CD4-positive, CD25-positive, alpha-beta regulatory T cell (primary cell): ENCODE measurements around the gene LY6G6F. TPM values are rescaled to one million over a fixed set of nuclear protein-coding genes. Genes with fewer than 3 reads are reported as not detected.

Experiments used
- ATAC-seq, 2 donors: fragments of 150-1000 bp; cut with Tn5 transposase; one replicate each; pipeline ENCODE4 v1.10.0; 2021; ENCODE audit warnings: low read depth in 2 of 2, moderate number of reproducible peaks in 2 of 2, moderate library complexity in 1 of 2
- DNase-seq, 3 donors: peaks; one replicate each; pipeline versions ENCODE4 v3.0.0 to v3.0.0-alpha.2; 2012 to 2022; ENCODE audit warnings: mixed read lengths in 1 of 3
- H3K27ac ChIP-seq: one replicate; pipeline ENCODE4 v1.7.0; 2013; ENCODE audit warnings: mild to moderate bottlenecking, low read length; ENCODE audit not compliant: insufficient read depth, poor library complexity, severe bottlenecking
- H3K27me3 ChIP-seq: one replicate; pipeline ENCODE4 v1.7.0; 2013; ENCODE audit warnings: low read length; ENCODE audit not compliant: control insufficient read depth, insufficient read depth
- H3K36me3 ChIP-seq: one replicate; pipeline ENCODE4 v1.7.0; 2013; ENCODE audit warnings: mild to moderate bottlenecking, low read length, moderate library complexity; ENCODE audit not compliant: control insufficient read depth, insufficient read depth
- H3K4me1 ChIP-seq: 2 replicates; pipeline ENCODE4 v1.7.0; 2013; ENCODE audit warnings: mild to moderate bottlenecking, low read length; ENCODE audit not compliant: insufficient read depth, control insufficient read depth, poor library complexity, severe bottlenecking
- H3K4me3 ChIP-seq: one replicate; pipeline ENCODE4 v1.7.0; 2013; ENCODE audit warnings: low read depth, mild to moderate bottlenecking, low read length, moderate library complexity
- H3K9me3 ChIP-seq, 2 experiments: 1 replicate in 1 of 2; 2 replicates in 1 of 2; pipeline ENCODE4 v1.7.0; 2013; ENCODE audit warnings: low read length in 2 of 2, mild to moderate bottlenecking in 1 of 2, moderate library complexity in 1 of 2; ENCODE audit not compliant: control insufficient read depth in 2 of 2
- H3K27ac Mint-ChIP-seq, 3 donors: one replicate each; pipeline ENCODE4 v1.8.0; 2020 to 2022; ENCODE audit warnings: mild to moderate bottlenecking in 3 of 3, mixed read lengths in 3 of 3, moderate library complexity in 2 of 3
- H3K27me3 Mint-ChIP-seq: one replicate; pipeline ENCODE4 v1.8.0; 2022; ENCODE audit warnings: mild to moderate bottlenecking, mixed read lengths
- H3K36me3 Mint-ChIP-seq: one replicate; pipeline ENCODE4 v1.8.0; 2020; ENCODE audit warnings: mixed read lengths
- H3K4me1 Mint-ChIP-seq, 4 donors: one replicate each; pipeline ENCODE4 v1.8.0; 2020 to 2022; ENCODE audit warnings: mixed read lengths in 4 of 4, mild to moderate bottlenecking in 1 of 4
- H3K4me3 Mint-ChIP-seq, 4 donors: one replicate each; pipeline ENCODE4 v1.8.0; 2020 to 2022; ENCODE audit warnings: mild to moderate bottlenecking in 4 of 4, mixed read lengths in 4 of 4, moderate library complexity in 3 of 4
- H3K9me3 Mint-ChIP-seq, 7 donors: one replicate each; pipeline ENCODE4 v1.8.0; 2020 to 2022; ENCODE audit warnings: mixed read lengths in 7 of 7, mild to moderate bottlenecking in 3 of 7, moderate library complexity in 2 of 7
- polyA plus RNA-seq, 4 donors: library from polyadenylated mRNA; unstranded; fragments of 300-500 nt; fragmentation: Illumina TruSeq; gene quantifications; one replicate each; pipeline ENCODE4 v1.2.3, GENCODE V29; 2021
- total RNA-seq: library from RNA; stranded (reverse); gene quantifications from one replicate; pipeline ENCODE4 v1.2.3, GENCODE V29; 2022

Gene LY6G6F
- total and polyA plus RNA-seq, 5 donors from 2014 or later: 1.5 TPM; not detected in 4

DNA sequence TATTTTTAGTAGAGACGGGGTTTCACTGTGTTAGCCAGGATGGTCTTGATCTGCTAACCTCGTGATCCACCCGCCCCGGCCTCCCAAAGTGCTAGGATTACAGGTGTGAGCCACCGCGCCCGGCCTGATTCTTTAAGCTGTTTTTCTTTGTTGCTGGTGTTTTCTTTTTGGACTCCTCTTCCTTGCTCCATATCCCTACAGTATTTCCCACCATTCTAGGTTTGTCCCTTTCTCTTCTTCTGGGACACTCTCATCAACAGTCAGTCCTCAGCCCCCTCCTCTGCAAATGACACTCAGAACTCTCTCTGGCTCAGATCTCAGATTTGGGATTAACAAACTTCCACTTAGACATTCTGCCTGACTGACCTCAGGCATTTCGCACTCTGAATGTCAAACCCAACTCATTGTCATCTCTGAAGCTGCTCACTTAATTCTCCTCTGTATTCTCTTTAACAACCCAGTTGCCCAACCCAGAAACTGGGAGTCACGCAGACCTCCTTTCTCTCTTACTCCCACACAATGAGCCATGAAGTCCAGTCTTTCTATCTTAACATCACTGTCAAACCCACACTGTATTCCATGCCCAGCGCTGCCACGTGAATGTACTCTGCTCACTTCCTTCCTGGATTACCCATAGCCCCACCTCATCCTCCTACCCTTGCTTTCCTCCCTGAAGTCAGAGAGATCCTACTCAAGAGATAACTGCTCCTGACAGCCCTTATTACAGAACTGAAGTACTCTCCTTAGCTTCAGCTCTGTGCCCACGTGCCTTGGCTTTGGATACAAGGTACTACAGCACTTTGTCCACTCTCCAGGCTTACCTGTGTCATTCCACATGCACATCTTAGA lies 19.1 kb downstream of the LY6G6F start:
- Mint-ChIP-seq H3K4me3 (peak overlapping the region in 1 of 4 donors; percentile 69), H3K27ac (peak overlapping the region; percentile 2 to 77 (median 49)), H3K27me3 (no peaks in the 10 kb centered on the region), H3K4me1 (peaks cover 0 to 32% (median 13%) of the 10 kb centered on the region in 4 donors), H3K9me3 (peaks cover 0 to 1% (median 0%) of the 10 kb centered on the region in 7 donors), H3K36me3 (peaks cover 4% of the 10 kb centered on the region)
- H3K27ac ChIP-seq: no peak overlapping the region
- no peak overlapping the region for H3K4me3 ChIP-seq
- ATAC-seq (no peak), DNase-seq (no peak)
- peaks cover 19% of the 10 kb centered on the region for H3K4me1 ChIP-seq
- no peaks in the 10 kb centered on the region for H3K9me3 ChIP-seq
- H3K36me3 ChIP-seq: peaks cover 2% of the 10 kb centered on the region
- H3K27me3 ChIP-seq: no peaks in the 10 kb centered on the region

DNA sequence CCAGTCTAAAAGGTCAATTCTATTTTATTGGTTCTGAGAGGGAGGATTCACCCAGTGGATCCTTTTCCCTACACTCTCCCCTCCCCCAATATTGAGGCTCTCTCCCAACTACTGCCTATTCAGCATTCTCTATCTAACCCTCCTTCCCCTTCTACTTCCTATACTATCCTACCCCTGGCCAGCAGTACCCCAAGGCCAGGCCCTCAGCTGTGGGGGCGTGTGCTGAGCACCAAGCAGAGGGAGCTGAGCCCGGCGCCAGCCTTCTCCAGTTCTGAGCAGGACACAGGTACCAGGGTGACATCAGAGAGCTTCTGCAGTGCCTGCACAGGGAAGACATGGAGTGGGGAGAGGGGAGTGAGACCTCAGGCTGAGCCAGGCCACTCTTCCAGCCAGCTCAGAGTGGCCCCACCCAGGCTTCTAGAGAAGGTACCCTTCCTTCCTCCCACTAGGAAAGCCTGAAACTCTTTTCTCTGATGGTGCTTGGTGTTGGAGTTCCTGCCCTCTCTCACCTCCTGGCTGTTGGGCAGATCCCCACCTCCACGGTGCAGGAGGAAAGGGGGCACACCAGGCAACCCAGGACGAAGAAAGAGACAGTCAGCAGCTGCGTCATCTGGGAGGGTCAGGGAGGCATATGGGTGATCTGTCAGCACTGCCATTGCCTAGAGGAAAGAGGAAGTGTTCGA lies 20.5 kb downstream of the LY6G6F start:
- DNase-seq (no peak), ATAC-seq (peak; percentile 26 to 45)
- peaks cover 0 to 43% (median 16%) of the 10 kb centered on the region in 4 donors for H3K4me1 Mint-ChIP-seq
- no peak overlapping the region for H3K27ac ChIP-seq
- H3K4me1 ChIP-seq: peaks cover 19% of the 10 kb centered on the region
- H3K9me3 ChIP-seq: no peaks in the 10 kb centered on the region
- peak overlapping the region in 2 of 3 donors; percentile 16 to 58 for H3K27ac Mint-ChIP-seq
- H3K36me3 Mint-ChIP-seq: peaks cover 10% of the 10 kb centered on the region
- H3K27me3 ChIP-seq: no peaks in the 10 kb centered on the region
- no peaks in the 10 kb centered on the region for H3K27me3 Mint-ChIP-seq
- H3K4me3 Mint-ChIP-seq: peak overlapping the region in 3 of 4 donors; percentile 66 to 90 (median 72)
- no peak overlapping the region for H3K4me3 ChIP-seq
- peaks cover 0 to 1% (median 0%) of the 10 kb centered on the region in 7 donors for H3K9me3 Mint-ChIP-seq
- peaks cover 16% of the 10 kb centered on the region for H3K36me3 ChIP-seq

DNA sequence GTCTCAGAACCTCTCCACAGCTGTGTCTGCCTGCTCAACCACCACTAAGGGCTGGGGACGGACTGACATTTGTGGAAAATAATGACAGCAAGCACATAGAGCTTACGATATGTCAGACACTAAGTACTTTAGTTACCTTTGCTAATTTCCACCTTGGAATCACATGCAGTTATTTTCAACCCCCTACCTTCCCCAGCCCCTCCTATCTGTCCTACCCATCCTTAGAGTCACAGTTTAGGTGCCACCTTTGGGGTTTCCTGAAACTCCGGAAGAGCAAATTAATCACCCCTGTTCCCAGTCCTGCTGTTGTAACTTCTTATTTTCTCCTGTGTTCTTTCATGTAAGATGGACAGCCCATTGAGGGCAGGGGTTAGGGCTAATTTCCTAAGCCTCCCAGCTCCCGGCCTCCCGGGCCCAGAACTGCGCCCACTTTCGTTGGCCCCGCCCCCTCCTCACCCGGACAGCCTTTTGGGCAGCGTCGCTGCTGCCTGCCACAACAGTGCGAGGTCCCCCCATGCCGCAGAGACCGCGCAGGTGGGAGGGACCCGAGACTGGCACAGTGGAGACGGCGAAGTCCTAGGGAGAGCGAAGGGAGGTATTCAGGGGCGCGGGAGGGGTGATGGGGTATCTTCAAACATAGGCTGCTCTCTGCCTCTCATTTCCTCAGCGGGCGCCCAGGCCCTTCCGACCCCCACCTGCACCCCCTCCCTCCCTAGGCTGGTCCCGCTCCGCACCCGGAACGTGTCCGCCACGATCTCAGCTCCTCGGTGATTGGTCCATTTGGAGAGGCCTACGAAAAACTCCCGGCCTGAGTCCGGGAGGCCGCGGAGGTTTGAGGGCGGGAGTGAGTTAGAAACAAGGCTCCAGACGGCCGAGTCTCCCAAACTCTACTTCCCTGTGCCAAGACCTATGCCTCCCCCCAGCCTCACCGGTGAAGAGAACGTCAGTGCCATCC lies 21.3 kb downstream of the LY6G6F start:
- DNase-seq (peak in 1 of 3 donors; percentile 59), ATAC-seq (no peak)
- H3K4me1 Mint-ChIP-seq: peaks cover 0 to 45% (median 17%) of the 10 kb centered on the region in 4 donors
- H3K27ac ChIP-seq: no peak overlapping the region
- peak overlapping the region; percentile 54 to 95 (median 80) for H3K4me3 Mint-ChIP-seq
- no peaks in the 10 kb centered on the region for H3K9me3 ChIP-seq
- peaks cover 0 to 1% (median 0%) of the 10 kb centered on the region in 7 donors for H3K9me3 Mint-ChIP-seq
- peaks cover 12% of the 10 kb centered on the region for H3K36me3 Mint-ChIP-seq
- H3K4me3 ChIP-seq: no peak overlapping the region
- peaks cover 19% of the 10 kb centered on the region for H3K4me1 ChIP-seq
- peaks cover 23% of the 10 kb centered on the region for H3K36me3 ChIP-seq
- peak overlapping the region; percentile 58 to 79 (median 59) for H3K27ac Mint-ChIP-seq
- no peaks in the 10 kb centered on the region for H3K27me3 ChIP-seq
- H3K27me3 Mint-ChIP-seq: no peaks in the 10 kb centered on the region

DNA sequence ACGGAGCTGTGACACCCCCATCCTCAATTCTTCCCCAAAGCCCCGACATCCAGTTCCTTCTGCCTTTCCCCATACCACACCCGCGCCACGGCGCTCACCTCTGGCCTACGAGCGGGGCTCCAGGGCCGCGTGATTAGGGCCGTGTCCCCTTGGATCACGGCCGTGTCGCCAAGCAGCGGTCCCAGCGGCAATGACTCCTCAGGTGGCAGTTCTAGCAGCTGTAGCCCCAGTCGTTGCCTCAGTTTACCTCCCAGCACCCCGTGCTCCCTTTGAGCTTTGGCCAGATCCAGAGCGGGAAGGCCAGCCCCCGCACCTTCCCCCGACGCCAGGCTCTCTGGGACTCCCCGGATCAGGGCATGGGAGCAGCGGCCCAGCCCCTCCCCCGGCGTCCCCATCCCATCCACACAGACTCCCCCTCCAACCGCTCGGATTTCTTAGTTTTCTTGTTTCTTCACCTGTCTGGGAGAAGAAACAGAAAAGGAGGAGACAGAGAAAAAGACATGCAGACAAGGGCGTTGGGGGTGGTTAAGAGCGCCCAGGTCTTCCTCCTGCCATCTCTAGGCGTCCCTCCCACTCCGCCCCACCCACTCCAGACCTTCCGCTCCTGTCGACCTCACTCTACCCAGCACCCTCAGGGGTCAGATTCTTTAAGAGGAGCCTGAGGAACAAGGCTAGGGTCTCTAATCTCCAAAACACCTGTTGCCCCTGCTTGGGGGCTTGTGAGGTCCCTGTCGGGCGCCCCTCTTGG lies 22.3 kb downstream of the LY6G6F start, which contains the start of gene DDAH2:
Gene DDAH2 (minus strand): TSS at position 533 of the 748 bp plus-strand sequence. CDS start 138 bp downstream, at position 395.
- H3K27me3 ChIP-seq: no peaks in the 10 kb centered on the region
- peaks cover 25% of the 10 kb centered on the region for H3K4me1 ChIP-seq
- ATAC-seq (peak; percentile 8 to 20), DNase-seq (no peak)
- peaks cover 0 to 54% (median 26%) of the 10 kb centered on the region in 4 donors for H3K4me1 Mint-ChIP-seq
- peak within 1 kb of the TSS; percentile 71 for H3K27ac ChIP-seq
- peak within 1 kb of the TSS; percentile 79 for H3K4me3 ChIP-seq
- H3K4me3 Mint-ChIP-seq: peak within 1 kb of the TSS; percentile 81 to 98 (median 96)
- peak within 1 kb of the TSS; percentile 90 to 92 (median 91) for H3K27ac Mint-ChIP-seq
- H3K27me3 Mint-ChIP-seq: no peaks in the 10 kb centered on the region
- peaks cover 32% of the 10 kb centered on the region for H3K36me3 ChIP-seq
- peaks cover 0 to 1% (median 0%) of the 10 kb centered on the region in 7 donors for H3K9me3 Mint-ChIP-seq
- H3K36me3 Mint-ChIP-seq: peaks cover 20% of the 10 kb centered on the region
- no peaks in the 10 kb centered on the region for H3K9me3 ChIP-seq

- H3K4me1 ChIP-seq: peaks cover 31% of the 10 kb centered on the region
- no peaks in the 10 kb centered on the region for H3K27me3 ChIP-seq
- H3K4me3 ChIP-seq: peak overlapping the region; percentile 79
- DNase-seq (peak; percentile 75 to 85 (median 79)), ATAC-seq (peak; percentile 70)
- Mint-ChIP-seq H3K4me3 (peak overlapping the region; percentile 81 to 98 (median 96)), H3K4me1 (peaks cover 0 to 60% (median 26%) of the 10 kb centered on the region in 4 donors), H3K27me3 (no peaks in the 10 kb centered on the region), H3K27ac (peak overlapping the region; percentile 82 to 90 (median 89)), H3K9me3 (peaks cover 0 to 1% (median 0%) of the 10 kb centered on the region in 7 donors), H3K36me3 (peaks cover 21% of the 10 kb centered on the region)
- no peaks in the 10 kb centered on the region for H3K9me3 ChIP-seq
- peak overlapping the region; percentile 71 for H3K27ac ChIP-seq
- peaks cover 35% of the 10 kb centered on the region for H3K36me3 ChIP-seq
These were observed 22.9 kb downstream of the LY6G6F start for GRCh38 chr6:31729515-31729978.

- DNase-seq: peak; percentile 65 to 72 (median 67)
- peak overlapping the region; percentile 79 for H3K4me3 ChIP-seq
- Mint-ChIP-seq H3K4me3 (peak overlapping the region; percentile 81 to 98 (median 96)), H3K36me3 (peaks cover 21% of the 10 kb centered on the region), H3K9me3 (peaks cover 0 to 1% (median 0%) of the 10 kb centered on the region in 7 donors), H3K27ac (peak overlapping the region; percentile 90 to 92 (median 91)), H3K4me1 (peaks cover 0 to 66% (median 28%) of the 10 kb centered on the region in 4 donors), H3K27me3 (no peaks in the 10 kb centered on the region)
- H3K27me3 ChIP-seq: no peaks in the 10 kb centered on the region
- peak; percentile 32 to 36 for ATAC-seq
- H3K27ac ChIP-seq: peak overlapping the region; percentile 71
- H3K9me3 ChIP-seq: no peaks in the 10 kb centered on the region
- H3K4me1 ChIP-seq: peaks cover 37% of the 10 kb centered on the region
- peaks cover 35% of the 10 kb centered on the region for H3K36me3 ChIP-seq
These were observed 23.4 kb downstream of the LY6G6F start for GRCh38 chr6:31729979-31730630.
